Measurements from ENCODE around the gene HMGA1.

DNA sequence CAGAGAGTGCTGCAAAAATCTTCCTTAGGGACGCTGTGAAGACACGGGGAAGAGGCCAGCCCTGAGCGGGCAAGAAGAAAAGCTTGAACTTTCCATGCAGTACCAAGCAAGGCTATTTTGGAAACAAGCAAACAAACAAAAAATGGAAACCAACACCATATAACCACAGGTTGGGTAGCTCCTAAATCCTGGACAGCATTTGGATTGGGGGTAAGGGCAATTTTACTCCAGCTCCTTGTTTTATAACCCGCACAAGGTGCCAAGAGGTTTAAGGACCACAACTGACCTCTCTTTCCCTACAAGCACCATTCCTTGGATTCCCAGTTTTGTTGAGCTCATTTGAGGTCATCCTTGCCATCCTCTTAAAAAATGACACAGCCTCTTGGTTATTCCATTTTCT, 43.5 kb downstream of the HMGA1 start:
- TF ChIP-seq, protein P1, sequence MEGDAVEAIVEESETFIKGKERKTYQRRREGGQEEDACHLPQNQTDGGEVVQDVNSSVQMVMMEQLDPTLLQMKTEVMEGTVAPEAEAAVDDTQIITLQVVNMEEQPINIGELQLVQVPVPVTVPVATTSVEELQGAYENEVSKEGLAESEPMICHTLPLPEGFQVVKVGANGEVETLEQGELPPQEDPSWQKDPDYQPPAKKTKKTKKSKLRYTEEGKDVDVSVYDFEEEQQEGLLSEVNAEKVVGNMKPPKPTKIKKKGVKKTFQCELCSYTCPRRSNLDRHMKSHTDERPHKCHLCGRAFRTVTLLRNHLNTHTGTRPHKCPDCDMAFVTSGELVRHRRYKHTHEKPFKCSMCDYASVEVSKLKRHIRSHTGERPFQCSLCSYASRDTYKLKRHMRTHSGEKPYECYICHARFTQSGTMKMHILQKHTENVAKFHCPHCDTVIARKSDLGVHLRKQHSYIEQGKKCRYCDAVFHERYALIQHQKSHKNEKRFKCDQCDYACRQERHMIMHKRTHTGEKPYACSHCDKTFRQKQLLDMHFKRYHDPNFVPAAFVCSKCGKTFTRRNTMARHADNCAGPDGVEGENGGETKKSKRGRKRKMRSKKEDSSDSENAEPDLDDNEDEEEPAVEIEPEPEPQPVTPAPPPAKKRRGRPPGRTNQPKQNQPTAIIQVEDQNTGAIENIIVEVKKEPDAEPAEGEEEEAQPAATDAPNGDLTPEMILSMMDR (IDR thresholded peaks at IDR 0.05), result no peak
- TF ChIP-seq EP300 (IDR thresholded peaks at IDR 0.05), result no peak
- no peak for TF ChIP-seq POLR2AphosphoS5 (IDR thresholded peaks at IDR 0.05)
- TF ChIP-seq POLR2A (IDR thresholded peaks at IDR 0.05), result no peak

Data from sigmoid colon (tissue), 4 donors.